GM12878 (cell line): Measurements from ENCODE around the gene ZNF710. TPM values are rescaled to one million over a fixed set of nuclear protein-coding genes. Genes with fewer than 3 reads are reported as not detected.

ENCODE experiments used
- ATAC-seq: fragments of 200-7000 bp; cut with Tn5 transposase; 3 replicates; pipeline ENCODE4 v1.9.1; 2020; ENCODE audit warnings: mild to moderate bottlenecking, moderate library complexity
- BruUV-seq: library from RNA; stranded (reverse); fragments of 400-500 nt; replicated peaks from 2 replicates; lab custom pipeline; 2021; lab: Mats Ljungman, UMichigan
- CTCF ChIA-PET: fragments of 300-600 bp; sonication (Branson Sonifier 250); formaldehyde crosslinking; extraction: SDS; loops from one replicate; lab custom pipeline; 2021; ENCODE audit warnings: inconsistent platforms; lab: Yijun Ruan, JAX
- POLR2A ChIA-PET: fragments of 350-600 bp; formaldehyde crosslinking; extraction: SDS; loops from one replicate; lab custom pipeline; 2021; ENCODE audit warnings: inconsistent platforms; lab: Charles Lee
- RAD21 ChIA-PET: fragments of 300-600 bp; sonication (Branson Sonifier 250); formaldehyde crosslinking; loops from one replicate; lab custom pipeline; 2023; ENCODE audit warnings: antibody characterized with exemption; ENCODE audit not compliant: unreplicated experiment; lab: Charles Lee
- SMC1A ChIA-PET: fragments of 300-600 bp; sonication (Branson Sonifier 250); formaldehyde crosslinking; loops from one replicate; lab custom pipeline; 2023; ENCODE audit not compliant: unreplicated experiment, uncharacterized antibody; lab: Charles Lee
- DNase-seq: peaks from one replicate; pipeline ENCODE4 v3.0.0-alpha.2; 2011; ENCODE audit warnings: low read depth, low spot score
- FAIRE-seq: peaks from 3 replicates; lab custom pipeline; 2011; peaks lifted over from hg19 to GRCh38; lab: Jason Lieb, UNC
- H2AFZ ChIP-seq: 2 replicates; pipeline ENCODE4 v1.6.0; 2011; ENCODE audit warnings: low read depth, low read length, control low read depth; ENCODE audit not compliant: control insufficient read depth
- H3K27ac ChIP-seq: 2 replicates; pipeline ENCODE4 v1.5.1; 2011; ENCODE audit warnings: control low read depth; ENCODE audit not compliant: control insufficient read depth, insufficient read depth
- H3K27me3 ChIP-seq, 2 experiments: replicated peaks in 1 of 2; 2 replicates each; pipeline versions ENCODE4 v1.6.0 to v1.6.1; 2011; ENCODE audit warnings: low read length in 1 of 2; ENCODE audit not compliant: control insufficient read depth in 2 of 2, insufficient read depth in 2 of 2
- H3K36me3 ChIP-seq, 2 experiments: 2 replicates each; pipeline ENCODE4 v1.5.1; 2011; ENCODE audit warnings: low read length in 1 of 2; ENCODE audit not compliant: control insufficient read depth in 2 of 2, insufficient read depth in 2 of 2
- H3K4me1 ChIP-seq: 2 replicates; pipeline ENCODE4 v1.6.1; 2011; ENCODE audit warnings: mild to moderate bottlenecking, low read length, moderate library complexity, mixed read lengths; ENCODE audit not compliant: control insufficient read depth, insufficient read depth
- H3K4me2 ChIP-seq: 2 replicates; pipeline ENCODE4 v1.6.0; 2011; ENCODE audit warnings: control low read depth; ENCODE audit not compliant: control insufficient read depth, insufficient read depth
- H3K4me3 ChIP-seq: fragments of 200-600 bp; sonication (generic); 2 replicates; pipeline ENCODE4 v1.5.1; 2016
- H3K79me2 ChIP-seq: 2 replicates; pipeline ENCODE4 v1.6.0; 2011; ENCODE audit warnings: low read length; ENCODE audit not compliant: control insufficient read depth, insufficient read depth
- H3K9ac ChIP-seq: 2 replicates; pipeline ENCODE4 v1.8.0; 2011; ENCODE audit warnings: low read length, control low read depth, mixed read lengths; ENCODE audit not compliant: control insufficient read depth, insufficient read depth
- H3K9me3 ChIP-seq: replicated peaks from 3 replicates; pipeline ENCODE4 v1.5.1; 2011; ENCODE audit warnings: mild to moderate bottlenecking, low read length; ENCODE audit not compliant: control insufficient read depth, insufficient read depth
- H4K20me1 ChIP-seq: 2 replicates; pipeline ENCODE4 v1.6.0; 2011; ENCODE audit not compliant: control insufficient read depth, insufficient read depth
- CHD4 ChIP-seq: fragments of 200-600 bp; sonication (generic); IDR thresholded peaks from 2 replicates; pipeline ENCODE4 v1.6.1; 2016; ENCODE audit warnings: mild to moderate bottlenecking
- NFXL1 ChIP-seq: fragments of 450-650 bp; IDR thresholded peaks from 2 replicates; pipeline ENCODE4 v1.6.1; 2017; ENCODE audit warnings: antibody characterized with exemption, mild to moderate bottlenecking, borderline replicate concordance
- NFYB ChIP-seq: IDR thresholded peaks from 2 replicates; pipeline ENCODE4 v1.6.1; 2011; ENCODE audit warnings: low read depth, mild to moderate bottlenecking, low read length, improper control_type of control experiment, moderate library complexity; ENCODE audit not compliant: insufficient read depth
- SMAD5 ChIP-seq: IDR thresholded peaks from 2 replicates; pipeline ENCODE4 v1.6.1; 2016; ENCODE audit warnings: antibody characterized with exemption, low read depth
- SUZ12 ChIP-seq: fragments of 200-600 bp; sonication (generic); IDR thresholded peaks from one replicate; pipeline ENCODE4 v1.6.1; 2018; ENCODE audit warnings: antibody characterized with exemption, mild to moderate bottlenecking; ENCODE audit not compliant: unreplicated experiment
- TARDBP ChIP-seq: IDR thresholded peaks from 2 replicates; pipeline ENCODE4 v1.6.1; 2016; ENCODE audit warnings: borderline replicate concordance
- WGBS: methylation state at CpG from one replicate; pipeline ENCODE4 v1.1.6; 2016; ENCODE audit warnings: low lambda C conversion rate; ENCODE audit not compliant: insufficient replicate concordance, insufficient coverage; ENCODE audit errors: missing lambda C conversion rate; 5-methylcytosine and 5-hydroxymethylcytosine counted together
- in situ Hi-C: fragments of 300-500 bp; cut with MboI; formaldehyde crosslinking; loops from 9 replicates; pipeline ENCODE4 v1.14.3; 2018; ENCODE audit warnings: mixed read lengths
- intact Hi-C: fragments of 100-400 bp; cut with micrococcal nuclease; formaldehyde crosslinking; loops from one replicate; pipeline ENCODE4 v1.14.2; 2022; ENCODE audit not compliant: unreplicated experiment
- polyA plus RNA-seq, 11 experiments: library from polyadenylated mRNA; depleted of rRNA in 4 of 11; unstranded in 6 of 11; stranded (reverse) in 5 of 11; fragments of >200 nt; fragmentation: Nextera tagmentation in 4 of 11; fragmentation: Illumina TruSeq in 1 of 11; extraction: Ambion mirVana in 4 of 11; extraction: Trizol in 1 of 11; gene quantifications; 1 replicate in 1 of 11; 2 replicates in 10 of 11; pipeline versions ENCODE4 v1.2.1 to v1.2.3, GENCODE V29; 2011 to 2016; ENCODE audit warnings: inconsistent platforms in 2 of 11, missing spikeins in 2 of 11, low read depth in 1 of 11
- total RNA-seq, 4 experiments: library from RNA; depleted of rRNA in 3 of 4; stranded (reverse); fragments of >200 nt in 3 of 4; fragmentation: Illumina TruSeq in 1 of 4; extraction: Trizol in 1 of 4; gene quantifications; 2 replicates each; pipeline versions ENCODE4 v1.2.1 to v1.2.3, GENCODE V29; 2013 to 2021
- TF ChIP-seq, protein P1 (sequence below): fragments of 450-650 bp; IDR thresholded peaks from 2 replicates; pipeline ENCODE4 v1.6.1; 2016; ENCODE audit warnings: mild to moderate bottlenecking

The ZNF710 gene
- total and polyA plus RNA-seq, 10 of the 15 experiments (the other 5 are each of a cell fraction or from before 2014, with no cell fraction given) = 1.4 to 43.5 (median 9.8) TPM

DNA sequence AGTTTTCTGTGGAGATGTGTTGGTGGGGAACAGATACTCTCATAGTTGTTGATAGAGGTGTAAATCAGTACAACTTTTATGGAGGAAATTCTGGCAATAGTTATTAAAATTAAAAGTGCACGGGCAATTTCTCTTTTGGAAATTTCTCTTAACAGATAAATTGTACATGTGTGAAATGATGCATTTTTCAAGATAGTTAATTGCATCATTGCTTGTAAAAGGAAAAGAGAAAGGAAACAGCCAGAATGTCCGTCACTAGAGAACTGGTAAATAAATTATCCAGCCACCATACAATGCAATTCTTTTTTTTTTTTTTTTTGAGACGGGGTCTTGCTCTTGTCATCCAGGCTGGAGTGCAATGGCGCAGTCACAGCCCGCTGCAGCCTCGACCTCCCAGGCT is 14.2 kb downstream of the ZNF710 start:
- Histone ChIP-seq H3K4me1 (peaks cover 13% of the 10 kb centered on the region), H3K79me2 (peaks cover 71% of the 10 kb centered on the region), H3K4me2 (no peak overlapping the region), H2AFZ (no peak overlapping the region), H3K27ac (no peak overlapping the region), H3K4me3 (no peak overlapping the region), H3K9me3 (peaks cover 9% of the 10 kb centered on the region; the same call in 2 of the 3 replicates), H3K36me3 (peaks cover 0 to 4% of the 10 kb centered on the region in 2 experiments; a peak in 1 of 4 replicates), H3K27me3 (no peaks in the 10 kb centered on the region), H3K9ac (no peak overlapping the region), H4K20me1 (no peaks in the 10 kb centered on the region)
- POLR2A ChIA-PET = interaction anchor here (0.6 to 1.2 kb wide), 4 partner anchors 11 to 524 kb away, joined by 3 to 5 read pairs (median 4); no protein-coding TSS in a partner anchor
- WGBS = 89% methylated on average over 5 of the region's 6 CpGs
- ATAC-seq (no peak), FAIRE-seq (no peak), DNase-seq (no peak)
- BruUV-seq = no TSS peak
- SMC1A ChIA-PET = interaction anchor here (3.3 to 20.0 kb wide), 2 partner anchors 11 to 15 kb away, joined by 23 to 224 read pairs; no protein-coding TSS in a partner anchor
- CTCF ChIA-PET = interaction anchor here (0.7 to 3.0 kb wide), 4 partner anchors 8 to 55 kb away, joined by 3 to 10 read pairs (median 6); no protein-coding TSS in a partner anchor
- TF ChIP-seq NFXL1 (no peak), TARDBP (no peak), NFYB (no peak), CHD4 (no peak), SMAD5 (no peak), SUZ12 (no peak)
- TF ChIP-seq, protein P1, sequence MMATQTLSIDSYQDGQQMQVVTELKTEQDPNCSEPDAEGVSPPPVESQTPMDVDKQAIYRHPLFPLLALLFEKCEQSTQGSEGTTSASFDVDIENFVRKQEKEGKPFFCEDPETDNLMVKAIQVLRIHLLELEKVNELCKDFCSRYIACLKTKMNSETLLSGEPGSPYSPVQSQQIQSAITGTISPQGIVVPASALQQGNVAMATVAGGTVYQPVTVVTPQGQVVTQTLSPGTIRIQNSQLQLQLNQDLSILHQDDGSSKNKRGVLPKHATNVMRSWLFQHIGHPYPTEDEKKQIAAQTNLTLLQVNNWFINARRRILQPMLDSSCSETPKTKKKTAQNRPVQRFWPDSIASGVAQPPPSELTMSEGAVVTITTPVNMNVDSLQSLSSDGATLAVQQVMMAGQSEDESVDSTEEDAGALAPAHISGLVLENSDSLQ = no peak
- RAD21 ChIA-PET = no interaction called here
- intact Hi-C loops = no loop called here
- in situ Hi-C loops = no loop called here
